NCI-H748 (cell line): Measurements from ENCODE around the gene PLCXD1.
"Not testable (repeated sequence)": the region's sequence is repeated elsewhere in the genome, so short reads cannot be mapped to it uniquely, and the experiment has no call there.

ENCODE experiments used
- DNase-seq: peaks from one replicate; lab custom pipeline; 2025; ENCODE audit not compliant: unreplicated experiment; lab: John Stamatoyannopoulos, UW

PLCXD1 gene

DNA sequence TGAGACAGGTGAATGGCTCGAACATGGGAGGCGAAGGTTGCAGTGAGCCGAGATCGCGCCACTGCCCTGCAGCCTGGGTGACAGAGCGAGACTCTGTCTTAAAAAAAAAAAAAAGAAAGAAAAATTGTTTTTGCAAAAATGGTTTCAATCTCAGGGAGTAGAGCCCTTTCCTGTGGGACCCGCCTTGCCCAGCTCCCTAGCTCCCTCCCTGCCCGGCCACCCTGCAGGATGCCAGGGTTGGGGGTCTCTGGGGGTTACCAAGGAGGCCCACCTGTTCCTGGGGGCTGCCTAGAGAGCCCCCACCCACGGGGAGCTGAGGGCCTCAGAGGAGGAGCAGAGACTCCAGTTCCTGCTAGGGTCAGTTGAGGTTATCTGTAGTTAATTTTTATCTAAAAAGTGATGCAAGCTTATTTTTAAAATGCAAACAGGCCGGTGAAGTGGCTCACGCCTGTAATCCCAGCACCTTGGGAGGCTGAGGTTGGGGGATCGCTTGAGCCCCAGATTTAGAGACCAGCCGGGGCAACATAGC is 18.7 kb upstream of the PLCXD1 start:
- DNase-seq: no peak

DNA sequence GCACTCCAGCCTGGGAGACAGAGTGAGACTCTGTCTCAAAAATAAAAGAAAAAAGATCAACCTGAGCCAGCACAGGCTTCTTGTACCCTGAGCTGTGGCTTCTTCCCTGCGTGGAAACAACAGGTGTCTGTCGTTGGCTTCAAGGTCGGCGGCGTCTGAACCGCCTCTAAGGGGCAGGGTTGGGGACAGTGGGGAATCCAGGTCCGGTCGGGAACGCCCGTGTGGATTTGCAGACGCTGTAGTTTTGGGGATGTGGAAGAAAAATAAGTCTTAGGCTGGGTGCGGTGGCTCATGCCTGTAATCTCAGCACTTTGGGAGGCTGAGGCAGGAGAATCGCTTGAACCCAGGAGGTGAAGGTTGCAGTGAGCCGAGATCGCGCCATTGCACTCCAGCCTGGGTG is 17.2 kb upstream of the PLCXD1 start:
- DNase-seq: not testable (repeated sequence)

DNA sequence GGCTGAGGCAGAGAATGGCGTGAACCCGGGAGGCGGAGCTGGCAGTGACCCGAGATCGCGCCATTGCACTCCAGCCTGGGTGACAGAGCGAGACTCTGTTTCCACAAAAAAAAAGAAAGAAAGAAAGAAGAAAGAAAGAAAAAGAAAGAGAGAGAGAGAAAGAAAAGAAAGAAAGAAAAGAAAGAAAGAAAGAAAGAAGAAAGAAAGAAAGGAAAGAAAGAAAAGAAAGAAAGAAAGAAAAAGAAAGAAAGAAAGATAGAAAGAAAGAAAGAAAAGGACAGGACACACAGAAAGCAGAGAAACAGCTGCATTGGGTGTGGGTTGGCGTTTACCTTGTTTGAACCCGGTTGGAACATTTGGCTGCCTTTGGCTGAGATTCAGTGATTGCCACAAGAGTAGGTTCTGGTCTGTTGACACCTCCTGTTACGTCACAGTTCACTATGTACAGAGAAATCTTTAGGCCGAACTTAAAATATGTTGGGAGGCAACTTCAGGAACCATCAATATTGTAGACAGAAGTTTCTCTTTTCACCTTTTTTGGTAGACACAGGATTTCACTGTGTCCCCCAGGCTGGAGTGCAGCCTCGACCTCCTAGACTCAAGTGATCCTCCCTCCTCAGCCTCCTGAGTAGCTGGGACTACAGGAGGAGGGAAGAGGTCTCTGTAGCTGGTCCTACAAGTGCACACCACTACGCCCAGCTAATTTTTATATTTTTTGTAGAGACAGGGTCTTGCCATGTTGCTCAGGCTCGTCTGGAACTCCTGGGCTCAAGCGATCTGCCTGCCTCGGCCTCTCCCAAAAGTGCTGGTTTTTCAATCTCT is 16.3 kb upstream of the PLCXD1 start:
- DNase-seq: no peak

DNA sequence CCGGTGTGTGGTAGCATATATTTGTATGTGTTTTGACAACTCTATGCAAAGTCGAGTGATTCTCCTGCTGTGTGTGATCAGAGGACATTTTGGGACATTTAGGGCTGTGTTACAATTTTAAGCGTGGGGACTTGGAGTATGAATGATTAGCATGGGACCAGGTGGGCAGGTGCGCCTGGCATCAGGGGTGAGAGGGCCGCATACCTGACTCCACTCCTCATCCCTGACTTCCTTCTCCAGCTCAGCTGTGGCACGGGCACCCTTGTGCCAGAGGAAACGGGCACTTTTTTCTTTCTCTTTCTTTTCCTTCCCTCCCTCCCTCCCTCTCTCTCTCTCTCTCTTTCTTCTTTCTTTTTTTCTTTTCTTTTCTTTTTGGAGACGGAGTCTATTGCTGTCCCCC is 15.7 kb upstream of the PLCXD1 start:
- DNase-seq: no peak

DNA sequence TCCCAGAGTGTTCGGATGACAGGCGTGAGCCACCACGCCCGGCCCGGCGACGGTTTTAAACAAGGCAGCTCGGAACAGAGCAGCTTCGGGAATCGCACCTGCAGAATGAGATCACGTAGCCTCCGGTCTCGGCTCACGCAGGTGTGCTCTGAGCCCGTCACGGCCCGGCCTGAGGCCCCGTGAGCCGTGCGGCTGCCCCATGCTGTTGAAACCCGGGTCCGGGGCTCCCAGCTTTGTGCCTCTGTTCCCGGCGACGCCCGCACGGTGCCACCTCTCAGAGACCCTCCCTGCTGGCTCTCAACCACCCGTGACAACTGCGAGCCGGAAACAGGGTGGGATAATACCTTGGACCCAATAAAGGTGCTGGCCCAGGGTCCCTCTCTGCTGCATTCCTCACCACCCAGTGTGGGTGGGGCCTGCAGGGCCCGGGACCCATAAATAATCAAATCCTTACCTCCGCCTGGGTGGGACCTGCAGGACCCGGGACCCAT is 13.4 kb upstream of the PLCXD1 start:
- no peak for DNase-seq

DNA sequence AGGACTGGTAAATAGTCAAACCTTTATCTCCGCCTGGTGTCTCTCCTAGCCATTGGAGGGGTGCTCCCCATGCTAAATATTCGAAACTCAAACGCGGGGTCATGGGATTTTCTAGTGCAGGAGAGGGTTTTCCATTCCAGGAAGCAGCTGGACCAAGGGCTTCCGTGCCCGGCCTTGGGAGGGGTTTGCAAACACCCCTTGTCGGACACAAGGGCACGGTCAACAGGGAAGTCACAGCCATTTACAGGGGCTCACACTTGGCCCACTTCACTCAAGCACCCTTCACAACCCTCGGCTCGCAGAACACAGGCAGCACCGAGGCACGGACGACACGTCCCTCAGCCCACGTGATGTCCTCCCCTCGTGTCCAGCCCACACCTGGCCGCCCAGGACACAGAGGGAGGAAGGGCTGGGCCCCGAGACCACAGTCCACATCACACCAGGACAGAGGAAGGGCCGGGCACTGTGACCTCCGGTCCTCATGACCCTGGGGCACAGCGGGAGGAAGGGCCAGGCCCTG is 10.3 kb upstream of the PLCXD1 start:
- DNase-seq: no peak

DNA sequence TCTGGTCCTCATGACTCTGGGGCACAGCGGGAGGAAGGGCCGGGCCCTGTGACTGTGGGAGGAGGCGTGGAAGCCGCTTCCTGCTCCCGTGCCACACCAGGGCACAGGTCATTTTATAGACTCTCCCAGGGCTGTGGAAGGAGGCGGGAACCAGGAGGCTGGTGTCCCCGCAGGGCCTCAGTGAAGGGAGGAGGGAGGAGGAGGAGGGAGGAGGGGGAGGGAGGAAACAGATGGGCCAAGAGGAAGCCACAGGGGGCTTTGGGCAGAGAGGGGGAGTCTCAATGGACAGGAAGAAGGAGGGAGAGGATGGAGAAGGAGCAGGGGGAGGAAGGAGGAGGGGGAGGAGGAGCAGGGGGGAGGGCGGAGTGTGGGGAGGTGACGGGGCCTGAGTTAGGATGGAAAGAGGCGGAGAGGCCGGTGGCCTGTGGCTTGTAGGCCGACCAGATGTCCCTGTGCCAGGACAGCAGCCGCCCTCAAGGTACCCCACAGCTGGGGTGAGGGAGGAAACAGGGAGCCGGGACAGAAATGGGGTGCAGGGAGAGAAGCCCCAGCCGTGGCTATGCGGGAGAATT is 6.2 kb upstream of the PLCXD1 start:
- no peak for DNase-seq

DNA sequence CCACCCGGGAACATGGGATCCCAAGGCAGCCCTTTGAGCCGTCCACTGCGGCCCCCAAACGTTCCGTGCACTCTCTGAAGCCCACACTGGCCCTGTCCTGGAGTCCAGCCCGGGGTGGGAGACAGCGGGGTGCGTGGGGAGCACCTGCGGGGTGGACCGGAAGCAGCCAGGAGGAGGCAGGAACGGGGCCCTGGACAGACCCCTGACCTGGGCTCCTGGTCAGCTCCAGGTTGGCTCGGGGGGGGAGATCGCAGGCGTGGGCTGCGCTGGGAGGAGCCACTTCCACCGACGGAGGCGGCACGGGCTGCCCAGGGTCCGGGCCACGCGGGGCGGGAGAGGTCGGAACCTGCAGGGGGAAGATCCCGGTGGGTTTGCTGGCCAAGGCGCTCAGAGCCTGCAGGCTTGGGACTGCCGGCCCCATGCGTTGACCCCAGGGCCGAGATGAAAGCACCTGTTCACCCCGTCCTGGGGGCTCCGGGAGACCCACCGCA is 5.7 kb upstream of the PLCXD1 start:
- DNase-seq: no peak

DNA sequence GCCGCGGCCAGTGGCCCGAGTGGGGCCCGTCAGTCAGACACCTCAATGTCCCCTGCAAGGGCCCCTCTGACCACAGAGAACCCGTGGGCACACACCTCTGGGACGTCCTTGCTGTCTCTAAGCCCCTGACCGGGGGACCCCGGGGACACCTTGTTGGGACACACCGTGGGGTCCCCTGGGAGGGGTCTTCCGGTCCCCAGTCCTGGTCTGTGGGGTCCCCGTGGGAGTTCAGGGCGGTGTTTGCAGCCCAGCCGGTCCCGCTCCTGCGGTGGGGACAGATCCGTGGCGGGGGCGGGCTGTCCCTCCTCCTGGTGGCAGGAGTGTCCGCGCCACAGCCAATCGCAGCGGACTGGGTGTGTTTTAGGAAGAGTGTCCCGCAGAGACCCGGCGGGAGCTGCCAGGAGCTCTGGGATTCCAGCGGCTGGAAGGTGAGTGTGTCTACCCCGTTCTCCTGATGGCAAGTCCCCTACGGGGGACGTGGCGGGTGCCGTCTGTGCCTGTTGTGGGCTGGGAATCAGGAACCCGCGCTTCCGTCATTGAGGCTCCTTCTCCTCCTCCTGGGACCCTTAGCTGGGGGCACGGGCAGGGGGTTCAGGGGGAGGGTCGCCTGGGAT is 5.1 kb upstream of the PLCXD1 start:
- DNase-seq: no peak

DNA sequence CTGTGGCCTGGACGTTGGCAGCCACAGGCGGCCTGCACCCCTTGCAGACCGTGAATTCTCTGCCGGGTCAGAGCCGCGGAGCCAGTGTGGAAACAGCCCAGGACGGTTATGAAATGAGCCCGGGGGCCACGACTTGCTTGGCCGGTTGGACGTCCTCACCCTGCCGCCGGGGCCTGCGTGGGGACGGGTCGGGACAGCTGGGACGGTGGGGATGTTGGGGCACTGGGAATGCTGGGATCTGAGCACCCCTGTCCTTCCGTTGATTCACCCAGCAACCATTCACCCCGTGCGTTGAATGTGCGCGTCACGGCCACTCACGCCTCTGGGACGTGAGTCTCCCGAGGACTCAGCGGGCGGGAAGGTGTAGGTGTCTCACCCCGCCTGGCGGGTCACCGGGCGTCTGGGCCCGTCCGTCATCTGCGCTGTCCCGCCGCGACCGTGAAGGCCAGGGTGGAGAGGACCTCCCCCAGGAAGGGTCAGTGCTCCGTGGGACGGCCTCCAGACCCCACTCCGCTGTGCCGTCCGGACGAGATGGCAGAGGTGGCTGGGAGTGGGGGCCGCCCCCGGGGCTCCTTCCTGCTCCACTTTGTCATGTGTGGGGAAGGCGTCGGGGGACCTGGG is 4.5 kb upstream of the PLCXD1 start:
- no peak for DNase-seq

DNA sequence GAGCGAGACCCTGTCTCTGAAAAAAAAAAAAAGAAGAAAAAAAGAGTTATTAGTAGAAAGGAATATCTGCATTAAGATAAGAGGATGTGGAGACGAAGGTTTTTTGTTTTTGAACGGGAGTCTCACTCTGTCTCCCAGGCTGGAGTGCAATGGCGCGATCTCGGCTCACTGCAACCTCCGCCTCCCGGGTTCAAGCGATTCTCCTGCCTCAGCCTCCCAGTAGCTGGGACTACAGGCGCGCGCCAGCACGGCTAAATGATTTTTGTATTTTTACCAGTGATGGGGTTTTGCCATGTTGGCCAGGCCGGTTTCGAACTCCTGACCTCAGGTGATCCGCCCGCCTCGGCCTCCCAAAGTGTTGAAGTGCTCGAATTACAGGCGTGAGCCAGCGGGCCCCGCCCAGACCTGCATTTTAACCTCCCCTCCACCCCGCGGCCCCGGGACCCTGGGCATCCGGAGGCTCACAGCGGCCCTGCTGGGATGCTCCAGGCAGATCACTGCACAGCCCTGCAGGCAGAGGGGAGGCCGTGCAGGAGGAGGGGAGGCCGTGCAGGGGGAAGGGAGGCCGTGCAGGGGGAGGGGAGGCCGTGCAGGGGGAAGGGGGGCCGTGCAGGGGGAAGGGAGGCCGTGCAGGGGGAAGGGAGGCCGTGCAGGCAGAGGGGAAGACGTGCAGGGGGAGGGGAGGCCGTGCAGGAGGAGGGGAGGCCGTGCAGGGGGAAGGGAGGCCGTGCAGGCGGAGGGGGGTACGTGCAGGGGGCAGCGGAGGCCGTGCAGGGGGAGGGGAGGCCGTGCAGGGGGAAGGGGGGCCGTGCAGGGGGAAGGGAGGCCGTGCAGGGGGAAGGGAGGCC is 1.2 kb upstream of the PLCXD1 start:
- DNase-seq: not testable (repeated sequence)

DNA sequence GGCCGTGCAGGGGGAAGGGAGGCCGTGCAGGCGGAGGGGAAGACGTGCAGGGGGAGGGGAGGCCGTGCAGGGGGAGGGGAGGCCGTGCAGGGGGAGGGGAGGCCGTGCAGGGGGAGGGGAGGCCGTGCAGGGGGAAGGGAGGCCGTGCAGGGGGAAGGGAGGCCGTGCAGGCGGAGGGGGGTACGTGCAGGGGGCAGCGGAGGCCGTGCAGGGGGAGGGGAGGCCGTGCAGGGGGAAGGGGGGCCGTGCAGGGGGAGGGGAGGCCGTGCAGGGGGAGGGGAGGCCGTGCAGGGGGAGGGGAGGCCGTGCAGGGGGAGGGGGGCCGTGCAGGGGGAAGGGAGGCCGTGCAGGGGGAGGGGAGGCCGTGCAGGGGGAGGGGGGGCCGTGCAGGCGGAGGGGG is 459 bp upstream of the PLCXD1 start:
- not testable (repeated sequence) for DNase-seq

DNA sequence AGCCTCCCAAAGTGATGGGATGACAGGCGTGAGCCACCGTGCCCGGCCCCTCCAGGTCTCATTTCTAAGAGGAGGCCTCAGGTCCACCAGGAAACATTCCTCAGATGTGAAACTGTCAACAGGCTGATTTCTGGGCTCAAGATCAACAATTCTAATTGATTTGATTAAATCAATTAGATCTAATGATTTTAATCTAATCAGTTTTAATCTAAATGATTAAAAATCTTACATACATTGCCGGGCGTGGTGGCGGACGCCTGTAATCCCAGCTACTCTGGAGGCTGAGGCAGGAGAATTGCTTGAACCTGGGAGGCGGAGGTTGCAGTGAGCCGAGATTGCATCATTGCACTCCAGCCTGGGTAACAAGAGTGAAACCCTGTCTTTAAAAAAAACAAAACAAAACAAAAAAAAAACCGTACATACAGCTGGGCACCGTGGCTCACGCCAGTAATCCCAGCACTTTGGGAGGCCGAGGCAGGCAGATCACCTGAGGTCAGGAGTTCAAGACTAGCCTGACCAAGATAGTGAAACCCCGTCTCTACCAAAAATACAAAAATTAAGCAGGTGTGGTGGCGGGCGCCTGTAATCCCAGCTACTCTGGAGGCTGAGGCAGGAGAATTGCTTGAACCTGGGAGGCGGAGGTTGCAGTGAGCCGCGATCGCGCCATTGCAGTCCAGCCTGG is 960 bp downstream of the PLCXD1 start:
- not testable (repeated sequence) for DNase-seq

DNA sequence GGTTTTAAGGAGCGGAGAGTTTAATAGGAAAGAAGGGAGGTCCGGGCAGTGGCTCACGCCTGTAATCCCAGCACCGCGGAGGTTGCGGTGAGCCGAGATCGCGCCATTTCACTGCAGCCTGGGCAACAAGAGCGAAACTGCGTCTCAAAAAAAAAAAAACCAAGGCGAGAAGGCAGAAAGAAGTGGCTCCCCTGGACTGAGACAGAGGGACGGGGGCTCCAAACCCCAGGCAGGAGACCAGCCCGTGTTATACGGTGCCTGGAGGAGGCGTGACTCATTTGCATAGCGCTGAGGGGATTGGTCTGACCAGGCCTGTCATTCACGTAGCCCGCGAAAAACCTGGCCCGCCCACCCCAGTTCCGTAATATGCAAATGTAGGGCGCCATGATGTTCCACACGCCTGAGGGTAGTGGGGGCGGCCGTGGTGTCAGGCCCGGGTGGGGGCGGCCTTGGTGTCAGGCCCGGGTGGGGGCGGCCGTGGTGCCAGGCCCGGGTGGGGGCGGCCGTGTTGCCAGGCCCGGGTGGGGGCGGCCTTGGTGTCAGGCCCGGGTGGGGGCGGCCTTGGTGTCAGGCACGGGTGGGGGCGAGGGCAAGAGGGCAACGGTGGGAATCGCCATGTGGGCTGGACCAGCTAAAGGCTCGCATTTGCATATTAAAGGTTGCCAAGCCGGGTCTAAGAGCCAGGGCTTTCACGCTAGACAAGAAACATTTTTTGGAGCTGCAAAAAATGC is 2.1 kb downstream of the PLCXD1 start:
- DNase-seq: no peak

DNA sequence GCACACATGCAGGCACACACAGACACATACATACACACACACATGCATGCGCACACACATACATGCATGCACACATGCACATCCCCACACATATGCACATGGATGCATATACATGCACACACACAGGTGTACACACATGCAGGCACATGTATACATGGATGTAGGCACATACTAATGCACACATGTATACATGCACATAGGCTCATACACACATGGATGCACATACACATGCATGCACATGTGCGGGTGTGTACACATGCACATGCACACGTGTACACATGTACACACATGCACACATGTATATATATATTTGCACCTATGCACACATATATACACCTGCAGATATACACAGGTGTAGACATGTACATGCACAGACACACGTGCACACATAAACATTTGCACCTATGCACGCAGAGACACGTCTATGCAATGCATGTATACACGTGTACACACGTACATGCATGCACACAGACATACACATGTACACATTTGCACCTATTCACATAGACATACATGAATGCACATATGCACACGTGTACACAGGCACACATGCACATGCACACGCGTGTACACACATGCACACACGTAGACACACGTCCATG is 4.0 kb downstream of the PLCXD1 start:
- no peak for DNase-seq

DNA sequence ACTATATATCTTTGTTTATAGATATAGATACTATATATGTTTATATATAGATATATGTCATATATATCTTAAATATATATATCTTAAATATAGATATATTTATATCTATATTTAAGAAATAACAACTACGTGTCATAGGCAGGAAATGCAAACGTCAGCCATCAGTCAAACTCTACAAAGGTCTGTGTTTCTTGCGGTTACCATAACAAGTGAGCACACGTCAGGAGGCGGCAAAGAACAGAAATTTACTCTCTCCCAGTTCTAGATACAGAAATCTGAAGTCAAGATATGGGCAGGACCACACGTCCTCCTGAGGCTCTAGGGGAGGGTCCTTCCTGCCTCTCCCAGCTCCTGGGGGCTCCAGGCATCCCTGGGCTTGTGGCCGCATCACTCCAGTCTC is 6.5 kb downstream of the PLCXD1 start:
- DNase-seq: no peak

DNA sequence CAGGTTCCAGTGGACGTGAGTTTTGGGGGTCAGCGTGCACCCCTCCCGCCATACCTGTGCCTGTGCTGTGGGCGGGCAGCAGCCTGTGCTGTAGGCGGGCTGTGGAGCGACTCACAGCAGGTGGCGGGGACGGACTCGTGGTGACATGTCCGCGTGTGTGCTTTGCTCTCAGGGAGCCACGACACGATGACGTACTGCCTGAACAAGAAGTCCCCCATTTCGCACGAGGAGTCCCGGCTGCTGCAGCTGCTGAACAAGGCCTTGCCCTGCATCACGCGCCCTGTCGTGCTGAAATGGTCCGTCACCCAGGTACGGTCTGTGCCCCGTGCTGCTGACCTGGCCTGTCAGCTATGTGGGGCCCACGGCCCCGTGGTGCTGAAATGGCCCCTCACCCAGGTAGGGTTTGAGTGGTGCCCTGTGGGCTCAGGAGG is 7.4 kb downstream of the PLCXD1 start:
- no peak for DNase-seq

DNA sequence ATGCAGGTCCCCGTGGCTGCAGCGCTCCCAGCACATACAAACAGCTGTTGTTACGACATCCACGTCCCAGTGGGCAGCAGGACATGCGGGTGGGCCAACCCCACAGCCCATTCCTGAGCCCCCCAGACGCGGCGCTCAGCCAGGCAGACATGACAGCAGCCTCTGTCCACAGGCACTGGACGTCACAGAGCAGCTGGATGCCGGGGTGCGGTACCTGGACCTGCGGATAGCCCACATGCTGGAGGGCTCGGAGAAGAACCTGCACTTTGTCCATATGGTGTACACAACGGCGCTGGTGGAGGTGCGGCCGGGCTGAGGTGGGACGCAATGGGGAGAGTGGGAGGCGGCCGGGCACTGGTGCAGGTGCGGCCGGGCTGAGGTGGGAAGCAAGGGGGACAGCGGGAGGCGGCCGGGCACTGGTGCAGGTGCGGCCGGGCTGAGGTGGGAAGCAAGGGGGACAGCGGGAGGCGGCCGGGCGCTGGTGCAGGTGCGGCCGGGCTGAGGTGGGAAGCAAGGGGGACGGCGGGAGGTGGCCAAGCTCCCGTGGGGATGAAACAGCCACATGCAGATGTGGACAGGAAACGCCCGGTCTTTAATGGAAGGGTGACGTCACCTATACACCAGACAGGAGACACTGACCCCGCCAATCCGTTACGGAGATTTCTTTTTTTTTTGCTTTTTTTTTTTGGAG is 9.4 kb downstream of the PLCXD1 start:
- no peak for DNase-seq
